HG02885 (cell line): ENCODE results near the gene ELMO2.
A peak's percentile ranks its signal among the peaks of the same experiment; 100 is the strongest.
"Not testable (repeated sequence)": the region's sequence is repeated elsewhere in the genome, so short reads cannot be mapped to it uniquely, and the experiment has no call there.

ENCODE experiments used
- ATAC-seq: cut with Tn5 transposase; IDR thresholded peaks from one replicate; pipeline ENCODE4 v1.9.1; 2021; ENCODE audit warnings: mild to moderate bottlenecking; ENCODE audit not compliant: unreplicated experiment, poor library complexity

The ELMO2 gene

GRCh38 chr20:46406986-46407670 lies 713 bp upstream of the ELMO2 start:
- ATAC-seq, result peak; percentile 50

GRCh38 chr20:46402331-46402811 lies 4.0 kb downstream of the ELMO2 start:
- no peak for ATAC-seq

DNA sequence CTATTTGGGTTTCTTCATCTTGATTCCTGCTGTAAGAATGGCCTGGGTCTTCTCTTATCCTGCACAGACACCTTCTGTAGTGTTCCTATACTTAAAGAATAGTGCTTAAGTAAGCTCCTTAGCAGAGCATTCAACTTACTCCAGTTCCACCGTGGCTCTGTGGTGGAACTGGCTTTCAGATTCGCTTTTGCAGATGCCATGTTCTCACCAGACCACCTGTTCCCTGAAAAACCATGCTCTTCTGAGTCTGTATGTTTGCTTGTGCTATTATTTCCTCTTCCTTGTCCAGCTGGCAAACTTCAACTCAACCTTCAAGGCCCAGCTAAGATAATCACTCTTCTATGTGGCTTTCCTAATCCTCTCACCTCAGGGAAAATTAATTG lies 4.9 kb downstream of the ELMO2 start:
- ATAC-seq, result no peak

GRCh38 chr20:46400828-46401477 lies 5.5 kb downstream of the ELMO2 start:
- no peak for ATAC-seq

DNA sequence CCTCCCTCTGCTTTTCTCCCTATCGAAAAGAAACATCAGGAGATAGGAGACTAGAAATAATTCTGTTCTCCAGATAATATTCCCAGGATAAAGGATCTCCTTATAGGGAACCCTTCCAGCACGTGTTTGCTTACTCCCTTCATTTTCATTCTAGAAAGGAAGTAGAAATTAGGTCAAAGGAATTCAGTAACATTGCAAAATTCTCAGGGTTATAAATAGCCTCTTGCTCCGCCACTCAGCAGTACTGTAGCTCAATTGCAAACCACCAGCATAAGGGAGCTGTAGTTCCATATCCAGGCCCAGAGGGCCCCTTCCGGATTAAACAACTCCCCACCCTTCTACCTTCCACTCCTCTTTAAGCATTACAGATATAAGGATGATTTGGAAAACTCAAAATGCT lies 6.2 kb downstream of the ELMO2 start:
- no peak for ATAC-seq

GRCh38 chr20:46399401-46399800 lies 7.0 kb downstream of the ELMO2 start:
- no peak for ATAC-seq

DNA sequence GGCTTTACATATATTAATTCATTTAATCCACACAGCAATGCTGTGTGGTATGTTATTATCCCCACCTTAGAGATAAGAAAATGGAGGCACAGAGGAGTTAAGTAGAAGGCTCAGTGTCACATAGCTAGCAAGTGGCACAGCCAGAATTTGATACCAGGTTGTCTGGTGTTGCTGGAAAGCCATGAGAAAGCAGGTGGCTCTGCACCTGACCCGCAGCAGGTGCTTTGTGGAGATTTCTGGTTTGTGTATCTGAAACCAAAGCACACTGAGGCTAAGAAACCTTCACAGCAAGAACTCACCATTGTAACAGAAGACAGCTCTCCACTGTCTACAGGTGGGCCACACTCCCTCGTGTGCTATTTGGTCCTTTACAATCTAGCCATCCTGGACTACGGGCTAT lies 7.5 kb downstream of the ELMO2 start:
- no peak for ATAC-seq

- no peak for ATAC-seq
Measured at GRCh38 chr20:46396052-46396740, 10.2 kb downstream of the ELMO2 start.

- ATAC-seq, result no peak
Measured at GRCh38 chr20:46394872-46395760, 11.3 kb downstream of the ELMO2 start.

GRCh38 chr20:46393967-46394366 lies 12.4 kb downstream of the ELMO2 start:
- no peak for ATAC-seq

DNA sequence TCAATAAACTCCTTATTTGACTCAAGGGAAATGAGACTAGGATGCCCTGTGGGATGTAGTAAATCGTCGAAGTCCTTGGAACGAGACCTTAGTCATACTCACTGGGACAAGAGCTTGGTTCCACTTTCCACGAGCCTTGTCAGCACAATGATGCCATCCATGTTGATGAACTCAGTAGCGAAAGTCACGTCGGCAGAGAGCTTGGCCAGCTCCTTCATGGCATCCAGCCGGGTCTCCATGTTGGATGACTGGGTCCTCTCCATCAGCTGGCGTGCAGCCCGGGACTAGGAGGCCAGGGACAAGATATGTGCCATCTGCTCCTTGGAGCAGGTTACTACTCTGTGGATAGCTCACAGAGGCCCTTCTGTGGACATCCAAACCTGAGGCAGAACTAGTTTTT lies 17.5 kb downstream of the ELMO2 start:
- ATAC-seq, result no peak

DNA sequence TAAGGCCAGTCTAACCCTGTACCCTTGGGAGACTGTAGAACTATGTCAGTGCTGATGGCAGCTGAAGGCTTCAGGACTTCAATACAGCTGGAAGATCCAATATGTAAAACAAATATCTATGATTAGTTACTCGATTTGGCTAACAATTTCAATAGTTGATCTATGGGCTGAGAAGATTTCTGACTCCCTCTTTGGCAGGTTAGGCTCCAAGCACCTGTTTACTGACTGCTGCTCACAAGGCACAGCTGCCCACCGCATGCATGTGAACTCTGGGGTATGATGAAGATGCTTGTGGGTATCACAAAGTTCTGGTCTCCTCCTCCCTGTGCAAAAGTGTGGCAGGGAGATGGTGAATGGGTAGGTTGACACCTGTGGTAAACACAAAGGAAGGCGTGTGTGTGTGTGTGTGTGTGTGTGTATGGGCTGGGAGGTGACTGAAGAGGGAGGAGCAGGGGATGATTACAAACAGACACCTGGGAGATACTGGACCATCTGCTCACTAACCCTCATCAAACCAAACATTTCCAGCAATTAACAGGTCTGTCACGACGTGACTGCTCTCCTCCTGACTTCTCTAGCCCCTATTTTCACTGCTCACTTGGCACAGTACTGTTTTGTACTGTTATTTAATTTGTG lies 18.1 kb downstream of the ELMO2 start:
- no peak for ATAC-seq

- not testable (repeated sequence) for ATAC-seq
Measured at GRCh38 chr20:46387054-46387453, 19.4 kb downstream of the ELMO2 start.

DNA sequence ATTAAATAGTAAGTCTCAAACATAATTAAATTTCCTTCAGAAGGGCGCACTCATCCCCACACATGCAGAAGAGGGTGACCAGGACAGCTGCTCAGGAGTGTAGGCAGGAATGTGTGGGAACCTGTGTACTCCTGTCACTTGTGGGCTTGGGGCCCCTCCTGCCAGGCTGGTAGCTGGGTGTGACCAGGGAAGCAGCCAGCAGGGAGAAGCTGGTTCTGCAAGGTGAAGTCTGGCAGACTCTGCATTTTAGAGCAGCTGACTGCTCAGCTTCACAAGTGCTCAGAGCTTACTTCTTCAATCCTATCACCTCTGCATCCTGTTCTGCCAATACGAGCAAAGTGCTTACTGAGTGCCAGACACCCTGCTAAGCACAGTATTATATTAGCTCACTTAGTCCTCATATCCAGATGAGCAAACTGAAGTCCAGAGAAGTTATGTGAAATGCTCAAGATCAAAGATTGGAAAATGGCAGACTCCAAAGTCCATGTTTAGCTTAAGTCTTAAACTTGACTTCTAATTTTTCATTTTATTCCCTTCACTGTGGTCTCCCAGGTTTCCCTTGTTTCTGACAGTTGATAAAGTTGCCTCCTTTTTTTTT lies 27.9 kb downstream of the ELMO2 start:
- ATAC-seq, result no peak

DNA sequence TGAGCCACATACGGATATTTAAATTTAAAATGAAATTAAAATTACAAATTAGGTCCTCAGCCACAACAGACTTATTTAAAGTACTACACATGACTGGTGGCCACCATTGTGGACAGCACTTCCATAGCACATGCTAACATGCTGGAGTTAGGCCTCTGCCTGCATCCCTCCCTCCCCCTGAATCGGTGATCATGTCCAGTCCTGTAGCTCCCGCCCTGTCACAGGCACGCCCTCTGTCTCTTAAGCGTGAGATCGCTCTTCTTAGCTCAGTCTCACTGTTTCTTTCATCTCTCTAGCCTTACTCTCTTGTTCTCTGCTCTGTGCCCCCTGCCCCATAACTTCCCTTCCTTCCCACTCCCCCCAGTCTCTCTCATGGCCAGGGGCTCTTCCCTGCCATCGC lies 28.9 kb downstream of the ELMO2 start:
- ATAC-seq, result no peak

- ATAC-seq, result no peak
Measured at GRCh38 chr20:46376196-46376785, 30.1 kb downstream of the ELMO2 start.

DNA sequence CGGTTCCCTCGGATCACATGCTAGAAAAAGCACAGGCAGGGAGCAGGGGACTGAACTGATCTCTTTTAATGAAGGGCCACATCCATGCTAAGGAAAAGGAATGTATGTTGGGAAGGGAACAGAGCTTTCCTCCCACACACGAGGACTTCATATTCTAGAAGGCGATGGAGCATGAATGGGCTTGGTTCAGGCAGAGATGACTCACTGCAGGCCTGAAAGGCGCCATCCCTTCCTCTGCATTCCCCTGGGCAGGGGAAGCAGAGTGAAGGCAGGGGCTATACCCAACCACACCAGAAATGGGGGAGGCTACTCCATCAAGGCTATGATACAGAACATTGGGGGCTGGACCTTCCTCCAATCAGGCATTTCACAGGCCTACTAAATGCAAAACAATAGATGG lies 30.6 kb downstream of the ELMO2 start:
- no peak for ATAC-seq

DNA sequence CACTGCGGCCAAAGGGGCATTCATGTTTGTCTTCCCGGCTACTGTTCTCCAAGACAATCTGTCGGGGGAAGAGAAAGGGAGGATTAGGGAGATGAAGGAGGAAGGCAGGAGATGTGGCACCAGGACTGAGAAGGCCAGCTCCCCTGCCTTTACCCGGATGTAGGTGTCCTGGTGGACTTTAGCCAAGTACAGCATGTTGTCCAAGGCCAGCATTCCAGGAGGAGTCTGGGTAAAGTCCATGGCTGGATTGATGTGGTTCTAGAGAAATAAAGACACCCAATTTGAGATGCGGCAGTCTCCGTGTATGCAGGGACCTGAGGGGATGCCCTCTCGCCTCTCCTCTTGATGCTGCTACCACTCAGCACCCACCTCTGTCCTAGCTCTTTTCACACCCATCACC lies 32.0 kb downstream of the ELMO2 start:
- no peak for ATAC-seq

DNA sequence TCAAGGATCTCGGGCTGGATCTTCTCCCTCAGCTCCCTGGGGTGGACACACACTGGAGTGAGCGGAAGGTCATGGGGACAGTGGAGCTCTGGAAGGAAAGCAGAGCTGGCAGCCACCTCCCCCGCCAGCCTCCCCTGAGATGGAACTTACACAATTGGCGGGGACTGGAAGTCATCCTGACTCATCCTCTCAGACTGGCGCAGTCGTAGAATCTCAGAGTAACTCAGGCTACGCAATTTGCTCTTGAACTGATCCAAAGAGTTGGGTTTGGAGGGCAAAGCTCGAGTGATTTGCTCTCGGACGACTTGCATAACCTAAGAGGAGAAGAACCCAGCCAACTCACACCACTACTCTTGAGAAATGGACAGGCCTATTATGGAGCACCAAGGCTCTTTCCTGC lies 34.8 kb downstream of the ELMO2 start:
- no peak for ATAC-seq
